ENCODE measurements around the gene SPIC. TPM values are rescaled to one million over a fixed set of nuclear protein-coding genes. Genes with fewer than 3 reads are reported as not detected.
A peak's percentile ranks its signal among the peaks of the same experiment; 100 is the strongest.

The SPIC gene
- total RNA-seq, 1 donor from 2014 or later = 0.16 TPM

DNA sequence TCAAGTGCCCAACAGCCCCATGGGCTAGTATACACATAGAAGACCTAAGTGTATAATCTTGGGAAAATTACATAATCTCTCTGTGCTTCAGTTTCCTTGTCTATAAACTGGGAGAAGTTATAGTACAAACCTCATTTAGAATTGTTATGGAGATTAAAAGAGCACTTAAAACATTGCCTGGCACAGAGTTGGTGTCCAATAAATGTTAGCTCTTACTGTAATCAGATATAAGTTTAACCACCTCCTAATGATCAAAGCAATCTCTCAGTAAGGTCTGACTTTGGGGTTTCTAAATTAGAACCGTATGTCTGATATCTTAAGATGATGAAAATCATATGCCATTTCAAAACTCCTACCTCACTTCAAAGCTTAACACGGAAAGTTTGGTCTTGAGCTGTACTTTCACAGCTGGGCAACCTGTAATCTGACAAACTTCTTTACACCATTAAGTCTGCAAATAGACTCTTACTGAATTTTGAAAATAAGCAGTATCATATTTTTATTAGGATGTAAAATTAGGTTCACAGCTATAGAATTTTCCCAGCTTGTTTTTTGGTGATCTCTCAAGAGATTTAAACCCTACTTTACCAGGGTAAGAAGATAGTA is 61.0 kb downstream of the SPIC start:
- DNase-seq = no peak

Small RNAs within 50 kb of the gene (small RNA-seq; reads per million reads assigned to genes)
- gene RF00019 (not detected), gene RNA5SP367 (not detected), gene RNU5E-5P (4.3 reads per million, percentile 89 among the genes with 10 or more reads in this experiment)

Other genes with a start within 250 kb of the SPIC start
- gene UTP20, start 195.2 kb upstream of the SPIC start, total RNA-seq = 19.7 TPM
- 38.4 TPM for gene ARL1, start 67.6 kb upstream of the SPIC start, total RNA-seq
- 2.0 TPM for gene MYBPC1, start 119.6 kb downstream of the SPIC start, total RNA-seq
- 38.1 TPM for gene CHPT1, start 222.3 kb downstream of the SPIC start, total RNA-seq

Data from occipital lobe (tissue), 3 donors.